ENCODE data around the gene GRID2.

Gene GRID2

GRCh38 chr4:92524131-92524530 lies 220.4 kb downstream of the GRID2 start:
- no peak for DNase-seq (ENCODE audit: low spot score)

- DNase-seq (ENCODE audit: low spot score) = no peak
These were observed 224.8 kb downstream of the GRID2 start for GRCh38 chr4:92528541-92528940.

- no peak for DNase-seq (ENCODE audit: low spot score)
These were observed 225.7 kb downstream of the GRID2 start for GRCh38 chr4:92529510-92529909.

GRCh38 chr4:92535599-92535998 lies 231.8 kb downstream of the GRID2 start:
- DNase-seq (ENCODE audit: low spot score) = no peak

- no peak for DNase-seq (ENCODE audit: low spot score)
These were observed 247.8 kb downstream of the GRID2 start for GRCh38 chr4:92551616-92552015.

GRCh38 chr4:92566269-92566668 lies 262.5 kb downstream of the GRID2 start:
- DNase-seq (ENCODE audit: low spot score) = no peak

GRCh38 chr4:92580816-92581215 lies 277.1 kb downstream of the GRID2 start:
- no peak for DNase-seq (ENCODE audit: low spot score)

GRCh38 chr4:92599044-92599443 lies 295.3 kb downstream of the GRID2 start:
- DNase-seq (ENCODE audit: low spot score) = no peak

- no peak for DNase-seq (ENCODE audit: low spot score)
These were observed 296.9 kb downstream of the GRID2 start for GRCh38 chr4:92600638-92601037.

- no peak for DNase-seq (ENCODE audit: low spot score)
These were observed 302.5 kb downstream of the GRID2 start for GRCh38 chr4:92606227-92606626.

GRCh38 chr4:92615049-92615448 lies 311.3 kb downstream of the GRID2 start:
- no peak for DNase-seq (ENCODE audit: low spot score)

GRCh38 chr4:92618968-92619367 lies 315.2 kb downstream of the GRID2 start:
- no peak for DNase-seq (ENCODE audit: low spot score)

GRCh38 chr4:92629302-92629701 lies 325.5 kb downstream of the GRID2 start:
- DNase-seq (ENCODE audit: low spot score) = no peak

- no peak for DNase-seq (ENCODE audit: low spot score)
These were observed 331.1 kb downstream of the GRID2 start for GRCh38 chr4:92634882-92635281.

GRCh38 chr4:92636038-92636806 lies 332.5 kb downstream of the GRID2 start:
- no peak for DNase-seq (ENCODE audit: low spot score)

GRCh38 chr4:92641409-92641808 lies 337.6 kb downstream of the GRID2 start:
- DNase-seq (ENCODE audit: low spot score) = no peak

- DNase-seq (ENCODE audit: low spot score) = no peak
These were observed 343.1 kb downstream of the GRID2 start for GRCh38 chr4:92646826-92647225.

- no peak for DNase-seq (ENCODE audit: low spot score)
These were observed 347.8 kb downstream of the GRID2 start for GRCh38 chr4:92651536-92651935.

GRCh38 chr4:92654084-92654483 lies 350.3 kb downstream of the GRID2 start:
- no peak for DNase-seq (ENCODE audit: low spot score)

- no peak for DNase-seq (ENCODE audit: low spot score)
These were observed 353.9 kb downstream of the GRID2 start for GRCh38 chr4:92657695-92658094.

GRCh38 chr4:92658318-92658717 lies 354.6 kb downstream of the GRID2 start:
- DNase-seq (ENCODE audit: low spot score) = no peak

GRCh38 chr4:92677805-92678204 lies 374.0 kb downstream of the GRID2 start:
- DNase-seq (ENCODE audit: low spot score) = no peak

- no peak for DNase-seq (ENCODE audit: low spot score)
These were observed 374.5 kb downstream of the GRID2 start for GRCh38 chr4:92678292-92678691.

GRCh38 chr4:92679149-92679548 lies 375.4 kb downstream of the GRID2 start:
- no peak for DNase-seq (ENCODE audit: low spot score)
